A549 (cell line): ENCODE results near the gene CASP9. TPM values are rescaled to one million over a fixed set of nuclear protein-coding genes. Genes with fewer than 3 reads are reported as not detected.

Experiments used
- ATAC-seq, 2 experiments: fragments of 200-7000 bp in 1 of 2; fragments of >200 bp in 1 of 2; cut with Nextera tagmentation in 1 of 2; cut with Tn5 transposase in 1 of 2; 3 replicates each; pipeline versions ENCODE4 v1.8.0 to v1.9.1; 2018 to 2020; ENCODE audit warnings: mild to moderate bottlenecking in 1 of 2, moderate library complexity in 1 of 2
- CTCF ChIA-PET: fragments of 300-600 bp; sonication (Branson Sonifier 250); formaldehyde crosslinking; extraction: SDS; loops from one replicate; lab custom pipeline; 2021; ENCODE audit warnings: antibody characterized with exemption, inconsistent platforms; lab: Yijun Ruan, JAX
- POLR2A ChIA-PET: fragments of 350-600 bp; formaldehyde crosslinking; extraction: SDS; loops from one replicate; lab custom pipeline; 2021; ENCODE audit warnings: antibody characterized with exemption, inconsistent platforms; lab: Yijun Ruan, JAX
- DNase-seq, 2 experiments: peaks; one replicate each; pipeline versions ENCODE4 v3.0.0 to v3.0.0-alpha.2; 2011 to 2016; ENCODE audit warnings: low read depth in 1 of 2, low spot score in 1 of 2
- FAIRE-seq: peaks from 2 replicates; lab custom pipeline; 2011; peaks lifted over from hg19 to GRCh38; lab: Jason Lieb, UNC
- H3K27ac ChIP-seq, 2 experiments: fragments of >200 bp; sonication (Bioruptor Twin); formaldehyde crosslinking; 3 replicates each; pipeline ENCODE4 v1.5.1; 2016 to 2017
- H3K4me1 ChIP-seq: fragments of >200 bp; sonication (Bioruptor Twin); formaldehyde crosslinking; 3 replicates; pipeline ENCODE4 v1.6.1; 2016
- H3K4me2 ChIP-seq: fragments of >200 bp; sonication (Bioruptor Twin); formaldehyde crosslinking; 3 replicates; pipeline ENCODE4 v1.6.1; 2016
- H3K4me3 ChIP-seq: fragments of >200 bp; sonication (Bioruptor Twin); formaldehyde crosslinking; 3 replicates; pipeline ENCODE4 v1.5.1; 2016
- H3K9me3 ChIP-seq: fragments of >200 bp; sonication (Bioruptor Twin); formaldehyde crosslinking; 3 replicates; pipeline ENCODE4 v1.6.1; 2016
- CBX8 ChIP-seq: fragments of 200-600 bp; sonication (generic); IDR thresholded peaks from 2 replicates; pipeline ENCODE4 v1.6.1; 2016
- EP300 ChIP-seq, 2 experiments: fragments of >200 bp; sonication (Bioruptor Twin); formaldehyde crosslinking; IDR thresholded peaks; 2 replicates in 1 of 2; 3 replicates in 1 of 2; pipeline ENCODE4 v1.6.1; 2016 to 2017
- ESRRA ChIP-seq: fragments of 150-350 bp; IDR thresholded peaks from 2 replicates; pipeline ENCODE4 v1.6.1; 2014; ENCODE audit warnings: mild to moderate bottlenecking, low read length, borderline replicate concordance
- FOSB ChIP-seq: fragments of 250-450 bp; sonication (Bioruptor Pico); IDR thresholded peaks from 2 replicates; pipeline ENCODE4 v1.5.0; 2020; ENCODE audit warnings: mild to moderate bottlenecking, moderate library complexity
- FOXS1 ChIP-seq: fragments of 250-450 bp; sonication (Bioruptor Pico); IDR thresholded peaks from 2 replicates; pipeline ENCODE4 v1.5.0; 2020; ENCODE audit warnings: mild to moderate bottlenecking, moderate library complexity
- HDAC2 ChIP-seq: fragments of 200-600 bp; sonication (generic); IDR thresholded peaks from 2 replicates; pipeline ENCODE4 v1.6.1; 2016
- HEYL ChIP-seq: fragments of 250-450 bp; sonication (Bioruptor Pico); IDR thresholded peaks from 2 replicates; pipeline ENCODE4 v1.8.0; 2021; ENCODE audit warnings: mild to moderate bottlenecking, moderate library complexity
- HOXB13 ChIP-seq: fragments of 250-450 bp; sonication (Bioruptor Pico); IDR thresholded peaks from 2 replicates; pipeline ENCODE4 v1.5.0; 2020; ENCODE audit warnings: low read depth, mild to moderate bottlenecking, moderate library complexity
- KDM1A ChIP-seq: fragments of 200-600 bp; sonication (generic); IDR thresholded peaks from 2 replicates; pipeline ENCODE4 v1.6.1; 2016; ENCODE audit warnings: low read depth, mild to moderate bottlenecking
- KDM5A ChIP-seq: fragments of 200-600 bp; sonication (generic); IDR thresholded peaks from 2 replicates; pipeline ENCODE4 v1.6.1; 2016; ENCODE audit warnings: antibody characterized with exemption, mild to moderate bottlenecking
- NFE2L2 ChIP-seq: fragments of 150-350 bp; conservative IDR thresholded peaks from 2 replicates; pipeline ENCODE4 v1.6.1; 2014; ENCODE audit warnings: low read length
- NR3C1 ChIP-seq: fragments of >200 bp; sonication (Bioruptor Twin); formaldehyde crosslinking; IDR thresholded peaks from 3 replicates; pipeline ENCODE4 v1.6.1; 2017
- PHF8 ChIP-seq: fragments of 200-600 bp; sonication (generic); IDR thresholded peaks from 2 replicates; pipeline ENCODE4 v1.6.1; 2016; ENCODE audit warnings: low read depth, mild to moderate bottlenecking, antibody characterized with exemption, moderate library complexity, borderline replicate concordance
- RFX5 ChIP-seq: fragments of 450-650 bp; IDR thresholded peaks from 2 replicates; pipeline ENCODE4 v1.7.1; 2014; ENCODE audit warnings: antibody characterized with exemption, mild to moderate bottlenecking, moderate library complexity
- TP53 ChIP-seq: fragments of 250-450 bp; sonication (Bioruptor Pico); IDR thresholded peaks from 2 replicates; pipeline ENCODE4 v1.5.0; 2021; ENCODE audit warnings: mild to moderate bottlenecking, moderate library complexity
- ZC3H11A ChIP-seq: fragments of 450-650 bp; IDR thresholded peaks from 2 replicates; pipeline ENCODE4 v1.6.1; 2014; ENCODE audit warnings: antibody characterized with exemption, mild to moderate bottlenecking
- ZFP36 ChIP-seq: fragments of 450-650 bp; IDR thresholded peaks from 2 replicates; pipeline ENCODE4 v1.6.1; 2014; ENCODE audit warnings: borderline replicate concordance; ENCODE audit not compliant: partially characterized antibody
- ZSCAN20 ChIP-seq: fragments of 250-450 bp; sonication (Bioruptor Pico); IDR thresholded peaks from 2 replicates; pipeline ENCODE4 v1.8.0; 2022; ENCODE audit warnings: mild to moderate bottlenecking, moderate library complexity
- WGBS: methylation state at CpG from one replicate; pipeline ENCODE4 v1.1.6; 2017; ENCODE audit errors: missing lambda C conversion rate; 5-methylcytosine and 5-hydroxymethylcytosine counted together
- polyA plus RNA-seq, 4 experiments: library from polyadenylated mRNA; depleted of rRNA in 3 of 4; stranded (reverse); fragments of >200 nt; fragmentation: RNase III in 1 of 4; extraction: RNeasy Plus Mini Kit Qiagen cat#74134 plus additional on column Dnase treatment in 1 of 4; gene quantifications; 2 replicates in 3 of 4; 3 replicates in 1 of 4; pipeline ENCODE4 v1.2.3, GENCODE V29; 2011 to 2017
- TF ChIP-seq, protein P1 (sequence below): fragments of 250-450 bp; sonication (Bioruptor Pico); IDR thresholded peaks from 2 replicates; pipeline ENCODE4 v1.5.0; 2021; ENCODE audit warnings: mild to moderate bottlenecking, moderate library complexity, borderline replicate concordance
- TF ChIP-seq, protein P2 (sequence below): fragments of 150-350 bp; IDR thresholded peaks from 2 replicates; pipeline ENCODE4 v1.6.1; 2014; ENCODE audit warnings: low read depth, mild to moderate bottlenecking, low read length
- TF ChIP-seq, protein P3 (sequence below): fragments of >200 bp; sonication (Bioruptor Twin); formaldehyde crosslinking; IDR thresholded peaks from 2 replicates; pipeline ENCODE4 v1.6.1; 2016
- TF ChIP-seq, protein P4 (sequence below): fragments of >200 bp; sonication (Bioruptor Twin); formaldehyde crosslinking; IDR thresholded peaks from 3 replicates; pipeline ENCODE4 v1.6.1; 2016
- TF ChIP-seq, protein P5 (sequence below): IDR thresholded peaks from 2 replicates; pipeline ENCODE4 v1.6.1; 2012
- TF ChIP-seq, protein P6 (sequence below): fragments of >200 bp; sonication (Bioruptor Twin); formaldehyde crosslinking; IDR thresholded peaks from 3 replicates; pipeline ENCODE4 v1.5.1; 2016

Gene CASP9
- polyA plus RNA-seq, 2 of the 4 experiments (the other 2 are of a cell fraction) = 11.0 to 16.1 TPM

DNA sequence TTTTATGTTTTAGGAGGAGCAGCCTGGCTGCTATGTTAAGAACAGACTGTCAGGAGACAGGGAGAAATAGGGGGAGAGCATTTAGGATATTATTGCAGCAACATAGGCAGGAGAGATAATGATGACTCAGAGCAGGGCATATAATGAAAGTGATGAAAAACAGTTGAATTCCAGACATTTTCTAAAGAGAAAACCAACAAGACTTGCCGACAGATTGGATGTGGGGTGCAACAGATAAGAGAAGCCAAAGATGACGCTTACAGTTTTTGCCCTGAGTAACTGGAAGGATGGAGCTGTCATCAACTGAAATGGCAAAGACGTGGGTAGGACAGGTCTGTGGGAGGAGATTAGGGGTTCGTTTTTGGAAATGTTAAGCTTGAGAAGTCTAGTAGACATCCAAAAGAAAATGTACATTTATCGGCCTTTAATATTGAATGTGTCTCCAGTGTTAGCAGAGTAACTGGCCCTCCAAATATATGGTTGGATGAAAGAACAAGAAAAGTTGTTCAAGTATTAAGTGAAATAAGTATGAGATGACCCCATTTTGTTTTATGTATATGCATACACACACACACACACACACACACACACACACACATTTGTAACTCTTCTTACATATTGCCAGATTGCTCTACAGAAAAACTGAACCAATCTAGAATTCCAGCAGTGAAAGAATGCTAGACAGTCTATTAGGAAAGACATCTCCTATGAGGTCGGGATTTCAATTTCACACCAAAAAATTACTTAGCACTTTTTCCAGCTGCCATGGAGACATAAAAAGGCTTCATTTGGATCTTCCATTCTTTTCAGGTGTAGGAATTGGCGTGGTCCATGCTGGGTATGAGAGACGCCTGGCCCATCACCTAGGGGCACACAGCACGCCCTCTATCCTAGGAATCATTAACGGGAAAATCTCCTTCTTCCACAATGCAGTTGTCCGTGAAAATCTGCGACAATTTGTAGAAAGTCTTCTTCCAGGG, 19.9 kb upstream of the CASP9 start:
- ChIA-PET POLR2A (no interaction called here), CTCF (no interaction called here)
- FAIRE-seq (no peak), ATAC-seq (no peak)
- H3K4me1 ChIP-seq = no peaks in the 10 kb centered on the region
- H3K9me3 ChIP-seq = no peaks in the 10 kb centered on the region
- H3K27ac ChIP-seq = no peak overlapping the region
- no peak for TF ChIP-seq PHF8
- TF ChIP-seq ESRRA = no peak
- TF ChIP-seq RFX5 = no peak
- TF ChIP-seq FOXS1 (CRISPR knock-in tag) = no peak
- TF ChIP-seq, protein P1, sequence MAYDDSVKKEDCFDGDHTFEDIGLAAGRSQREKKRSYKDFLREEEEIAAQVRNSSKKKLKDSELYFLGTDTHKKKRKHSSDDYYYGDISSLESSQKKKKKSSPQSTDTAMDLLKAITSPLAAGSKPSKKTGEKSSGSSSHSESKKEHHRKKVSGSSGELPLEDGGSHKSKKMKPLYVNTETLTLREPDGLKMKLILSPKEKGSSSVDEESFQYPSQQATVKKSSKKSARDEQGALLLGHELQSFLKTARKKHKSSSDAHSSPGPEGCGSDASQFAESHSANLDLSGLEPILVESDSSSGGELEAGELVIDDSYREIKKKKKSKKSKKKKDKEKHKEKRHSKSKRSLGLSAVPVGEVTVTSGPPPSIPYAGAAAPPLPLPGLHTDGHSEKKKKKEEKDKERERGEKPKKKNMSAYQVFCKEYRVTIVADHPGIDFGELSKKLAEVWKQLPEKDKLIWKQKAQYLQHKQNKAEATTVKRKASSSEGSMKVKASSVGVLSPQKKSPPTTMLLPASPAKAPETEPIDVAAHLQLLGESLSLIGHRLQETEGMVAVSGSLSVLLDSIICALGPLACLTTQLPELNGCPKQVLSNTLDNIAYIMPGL (CRISPR knock-in tag) = no peak
- no peak for TF ChIP-seq ZFP36
- no peak for TF ChIP-seq FOSB (CRISPR knock-in tag)
- no peak for TF ChIP-seq NR3C1
- TF ChIP-seq, protein P2, sequence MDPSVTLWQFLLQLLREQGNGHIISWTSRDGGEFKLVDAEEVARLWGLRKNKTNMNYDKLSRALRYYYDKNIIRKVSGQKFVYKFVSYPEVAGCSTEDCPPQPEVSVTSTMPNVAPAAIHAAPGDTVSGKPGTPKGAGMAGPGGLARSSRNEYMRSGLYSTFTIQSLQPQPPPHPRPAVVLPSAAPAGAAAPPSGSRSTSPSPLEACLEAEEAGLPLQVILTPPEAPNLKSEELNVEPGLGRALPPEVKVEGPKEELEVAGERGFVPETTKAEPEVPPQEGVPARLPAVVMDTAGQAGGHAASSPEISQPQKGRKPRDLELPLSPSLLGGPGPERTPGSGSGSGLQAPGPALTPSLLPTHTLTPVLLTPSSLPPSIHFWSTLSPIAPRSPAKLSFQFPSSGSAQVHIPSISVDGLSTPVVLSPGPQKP = no peak
- TF ChIP-seq KDM5A = no peak
- TF ChIP-seq, protein P3, sequence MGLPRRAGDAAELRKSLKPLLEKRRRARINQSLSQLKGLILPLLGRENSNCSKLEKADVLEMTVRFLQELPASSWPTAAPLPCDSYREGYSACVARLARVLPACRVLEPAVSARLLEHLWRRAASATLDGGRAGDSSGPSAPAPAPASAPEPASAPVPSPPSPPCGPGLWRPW = no peak
- TF ChIP-seq TP53 (CRISPR knock-in tag) = no peak
- TF ChIP-seq, protein P4, sequence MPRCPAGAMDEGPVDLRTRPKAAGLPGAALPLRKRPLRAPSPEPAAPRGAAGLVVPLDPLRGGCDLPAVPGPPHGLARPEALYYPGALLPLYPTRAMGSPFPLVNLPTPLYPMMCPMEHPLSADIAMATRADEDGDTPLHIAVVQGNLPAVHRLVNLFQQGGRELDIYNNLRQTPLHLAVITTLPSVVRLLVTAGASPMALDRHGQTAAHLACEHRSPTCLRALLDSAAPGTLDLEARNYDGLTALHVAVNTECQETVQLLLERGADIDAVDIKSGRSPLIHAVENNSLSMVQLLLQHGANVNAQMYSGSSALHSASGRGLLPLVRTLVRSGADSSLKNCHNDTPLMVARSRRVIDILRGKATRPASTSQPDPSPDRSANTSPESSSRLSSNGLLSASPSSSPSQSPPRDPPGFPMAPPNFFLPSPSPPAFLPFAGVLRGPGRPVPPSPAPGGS = no peak
- TF ChIP-seq, all 56 proteins: peak for 0
- Histone ChIP-seq H3K4me3 (no peak overlapping the region), H3K4me2 (no peak overlapping the region)
- DNase-seq = no peak
- 86% methylated on average over 12 of the region's 12 CpGs for WGBS

DNA sequence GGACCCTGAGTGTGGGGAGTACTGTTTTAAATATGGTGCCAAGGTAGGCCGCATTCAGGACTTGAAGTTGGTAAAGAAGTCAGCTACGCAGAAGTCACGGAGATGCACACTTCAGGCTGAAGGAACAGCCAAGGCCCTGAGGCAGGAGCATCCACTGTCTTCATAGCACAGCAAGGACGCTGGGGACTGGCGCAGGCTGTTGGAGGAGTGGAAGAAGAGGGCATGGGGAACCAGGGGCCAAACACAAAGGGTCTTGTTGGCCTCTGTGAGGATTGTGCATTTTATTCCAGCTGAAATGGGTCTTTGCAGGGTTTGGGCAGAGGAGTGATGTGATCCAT, 19.2 kb upstream of the CASP9 start:
- CTCF ChIA-PET = interaction anchor here (0.5 kb wide), 1 partner anchor 41 kb away, joined by 3 read pairs; no protein-coding TSS in a partner anchor
- TF ChIP-seq FOSB (CRISPR knock-in tag) (no peak), EP300 (IDR thresholded peaks at IDR 0.05) (no peak)
- no peak for ATAC-seq
- Histone ChIP-seq H3K27ac (no peak overlapping the region), H3K9me3 (no peaks in the 10 kb centered on the region), H3K4me3 (no peak overlapping the region), H3K4me2 (no peak overlapping the region), H3K4me1 (no peaks in the 10 kb centered on the region)
- POLR2A ChIA-PET = no interaction called here
- FAIRE-seq = no peak
- WGBS = 95% methylated on average over 5 of the region's 5 CpGs
- DNase-seq = no peak

DNA sequence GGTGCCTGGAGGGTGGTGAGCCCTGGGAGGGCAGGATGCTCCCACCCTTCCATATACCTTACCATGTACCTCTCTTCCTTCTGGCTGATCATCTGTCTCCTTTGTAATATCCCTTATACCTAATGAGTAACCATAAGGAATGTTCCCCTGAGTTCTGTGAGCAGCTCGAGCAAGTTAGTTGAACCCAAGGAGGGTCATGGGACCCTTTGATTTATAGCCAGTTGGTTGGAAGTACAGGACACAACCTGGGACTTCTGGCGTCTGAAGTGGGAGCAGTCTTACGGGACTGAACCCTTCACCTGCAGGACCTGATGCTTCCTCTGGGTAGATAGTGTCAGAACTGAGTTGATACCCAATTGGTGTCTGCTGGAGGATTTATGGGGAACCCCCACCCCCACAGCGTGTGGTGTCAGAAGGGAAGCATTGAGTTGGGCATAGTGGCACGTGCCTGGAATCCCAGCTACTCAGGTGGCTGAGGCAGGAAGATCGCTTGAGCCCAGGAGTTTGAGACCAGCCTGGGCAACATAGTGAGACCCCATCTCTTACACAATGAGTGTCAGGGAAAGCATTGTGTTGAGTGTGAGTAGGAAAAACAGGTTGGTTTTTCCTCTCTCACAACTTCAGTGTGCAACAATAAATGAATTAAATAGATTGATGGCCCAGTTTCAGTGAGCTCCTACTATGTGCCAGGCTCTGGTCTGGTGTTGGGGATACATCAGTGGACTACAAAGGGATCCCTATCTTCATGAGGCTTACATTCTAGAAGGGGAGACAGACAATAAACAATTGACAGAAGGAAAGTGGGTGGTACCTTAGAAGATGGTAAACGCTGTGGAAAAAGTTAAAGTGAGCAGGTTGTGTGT, 18.6 kb upstream of the CASP9 start:
- ATAC-seq = no peak
- H3K9me3 ChIP-seq = no peaks in the 10 kb centered on the region
- no peak for DNase-seq
- no peak overlapping the region for H3K4me3 ChIP-seq
- H3K27ac ChIP-seq = no peak overlapping the region
- CTCF ChIA-PET = interaction anchor here (0.5 kb wide), 1 partner anchor 41 kb away, joined by 3 read pairs; no protein-coding TSS in a partner anchor
- 77% methylated on average over 7 of the region's 7 CpGs for WGBS
- H3K4me2 ChIP-seq = no peak overlapping the region
- POLR2A ChIA-PET = no interaction called here
- no peak for FAIRE-seq
- H3K4me1 ChIP-seq = no peaks in the 10 kb centered on the region
- TF ChIP-seq, protein P5, sequence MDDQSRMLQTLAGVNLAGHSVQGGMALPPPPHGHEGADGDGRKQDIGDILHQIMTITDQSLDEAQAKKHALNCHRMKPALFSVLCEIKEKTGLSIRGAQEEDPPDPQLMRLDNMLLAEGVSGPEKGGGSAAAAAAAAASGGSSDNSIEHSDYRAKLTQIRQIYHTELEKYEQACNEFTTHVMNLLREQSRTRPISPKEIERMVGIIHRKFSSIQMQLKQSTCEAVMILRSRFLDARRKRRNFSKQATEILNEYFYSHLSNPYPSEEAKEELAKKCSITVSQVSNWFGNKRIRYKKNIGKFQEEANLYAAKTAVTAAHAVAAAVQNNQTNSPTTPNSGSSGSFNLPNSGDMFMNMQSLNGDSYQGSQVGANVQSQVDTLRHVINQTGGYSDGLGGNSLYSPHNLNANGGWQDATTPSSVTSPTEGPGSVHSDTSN = no peak
- TF ChIP-seq RFX5 = no peak
- no peak for TF ChIP-seq ESRRA
- TF ChIP-seq HEYL (CRISPR knock-in tag) = no peak
- TF ChIP-seq, protein P6, sequence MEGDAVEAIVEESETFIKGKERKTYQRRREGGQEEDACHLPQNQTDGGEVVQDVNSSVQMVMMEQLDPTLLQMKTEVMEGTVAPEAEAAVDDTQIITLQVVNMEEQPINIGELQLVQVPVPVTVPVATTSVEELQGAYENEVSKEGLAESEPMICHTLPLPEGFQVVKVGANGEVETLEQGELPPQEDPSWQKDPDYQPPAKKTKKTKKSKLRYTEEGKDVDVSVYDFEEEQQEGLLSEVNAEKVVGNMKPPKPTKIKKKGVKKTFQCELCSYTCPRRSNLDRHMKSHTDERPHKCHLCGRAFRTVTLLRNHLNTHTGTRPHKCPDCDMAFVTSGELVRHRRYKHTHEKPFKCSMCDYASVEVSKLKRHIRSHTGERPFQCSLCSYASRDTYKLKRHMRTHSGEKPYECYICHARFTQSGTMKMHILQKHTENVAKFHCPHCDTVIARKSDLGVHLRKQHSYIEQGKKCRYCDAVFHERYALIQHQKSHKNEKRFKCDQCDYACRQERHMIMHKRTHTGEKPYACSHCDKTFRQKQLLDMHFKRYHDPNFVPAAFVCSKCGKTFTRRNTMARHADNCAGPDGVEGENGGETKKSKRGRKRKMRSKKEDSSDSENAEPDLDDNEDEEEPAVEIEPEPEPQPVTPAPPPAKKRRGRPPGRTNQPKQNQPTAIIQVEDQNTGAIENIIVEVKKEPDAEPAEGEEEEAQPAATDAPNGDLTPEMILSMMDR = no peak
- TF ChIP-seq HDAC2 = no peak
- TF ChIP-seq ZSCAN20 = no peak
- TF ChIP-seq HOXB13 (CRISPR knock-in tag) = no peak
- TF ChIP-seq KDM1A = no peak
- no peak for TF ChIP-seq ZC3H11A
- TF ChIP-seq PHF8 = no peak
- TF ChIP-seq NFE2L2 = no peak
- no peak for TF ChIP-seq CBX8
